ENCODE results near the gene GPSM1. TPM values are rescaled to one million over a fixed set of nuclear protein-coding genes. Genes with fewer than 3 reads are reported as not detected.

Gene GPSM1
- total RNA-seq, 1 donor: 39.1 TPM

DNA sequence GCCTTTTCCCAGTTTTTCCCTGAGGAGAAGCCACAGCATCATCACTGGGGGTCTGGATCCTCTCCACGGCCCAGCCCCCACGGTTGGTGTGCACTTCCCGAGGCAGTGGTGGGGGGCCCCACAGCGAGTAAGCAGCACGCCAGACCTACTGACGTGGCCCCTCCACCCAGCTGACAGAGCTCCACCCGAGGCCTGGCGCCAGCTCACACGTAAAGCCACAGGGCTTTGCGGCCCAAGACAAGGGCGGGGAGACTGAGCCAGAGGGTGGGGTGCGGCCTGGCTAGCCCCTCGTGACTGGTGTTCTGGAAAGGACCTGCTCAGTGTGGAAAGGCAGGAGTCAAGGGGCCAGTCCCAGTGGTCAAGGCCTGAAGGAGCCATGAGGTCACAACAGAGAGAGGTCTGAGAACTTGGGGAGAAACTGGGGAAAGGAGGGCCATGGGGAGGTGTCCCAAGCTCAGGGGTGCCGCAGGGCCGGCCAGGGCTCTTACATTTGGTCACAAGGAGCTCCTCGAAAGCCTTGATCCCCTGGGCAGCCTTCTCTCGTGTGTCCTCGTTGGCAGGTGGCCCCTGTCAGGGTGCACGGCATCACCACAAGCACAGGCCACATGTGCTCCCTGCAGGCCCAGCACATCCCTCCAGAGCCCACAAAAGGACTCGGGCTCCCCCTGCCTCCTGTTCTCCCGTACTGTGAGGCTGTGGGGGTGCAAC, 67.1 kb downstream of the GPSM1 start:
- no peak overlapping the region for H3K4me3 ChIP-seq (ENCODE audit: insufficient read depth, low read length)
- H2AFZ ChIP-seq (ENCODE audit: low read length): no peak overlapping the region
- H3K36me3 ChIP-seq (ENCODE audit: insufficient read depth, low read length): peaks cover 69% of the 10 kb centered on the region
- DNase-seq (ENCODE audit: insufficient read length, low spot score, missing footprints): no peak
- no peaks in the 10 kb centered on the region for H3K27me3 ChIP-seq (ENCODE audit: insufficient read depth, low read length)
- no peak overlapping the region for H3K4me2 ChIP-seq (ENCODE audit: insufficient read depth, low read length)
- H3K4me1 ChIP-seq (ENCODE audit: insufficient read depth, low read length): peaks cover 7% of the 10 kb centered on the region
- TF ChIP-seq, protein P1, sequence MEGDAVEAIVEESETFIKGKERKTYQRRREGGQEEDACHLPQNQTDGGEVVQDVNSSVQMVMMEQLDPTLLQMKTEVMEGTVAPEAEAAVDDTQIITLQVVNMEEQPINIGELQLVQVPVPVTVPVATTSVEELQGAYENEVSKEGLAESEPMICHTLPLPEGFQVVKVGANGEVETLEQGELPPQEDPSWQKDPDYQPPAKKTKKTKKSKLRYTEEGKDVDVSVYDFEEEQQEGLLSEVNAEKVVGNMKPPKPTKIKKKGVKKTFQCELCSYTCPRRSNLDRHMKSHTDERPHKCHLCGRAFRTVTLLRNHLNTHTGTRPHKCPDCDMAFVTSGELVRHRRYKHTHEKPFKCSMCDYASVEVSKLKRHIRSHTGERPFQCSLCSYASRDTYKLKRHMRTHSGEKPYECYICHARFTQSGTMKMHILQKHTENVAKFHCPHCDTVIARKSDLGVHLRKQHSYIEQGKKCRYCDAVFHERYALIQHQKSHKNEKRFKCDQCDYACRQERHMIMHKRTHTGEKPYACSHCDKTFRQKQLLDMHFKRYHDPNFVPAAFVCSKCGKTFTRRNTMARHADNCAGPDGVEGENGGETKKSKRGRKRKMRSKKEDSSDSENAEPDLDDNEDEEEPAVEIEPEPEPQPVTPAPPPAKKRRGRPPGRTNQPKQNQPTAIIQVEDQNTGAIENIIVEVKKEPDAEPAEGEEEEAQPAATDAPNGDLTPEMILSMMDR (IDR thresholded peaks at IDR 0.05; ENCODE audit: extremely low read depth, low read depth, low read length): no peak
- no peaks in the 10 kb centered on the region for H3K9me3 ChIP-seq (ENCODE audit: low read depth, low read length)
- H3K79me2 ChIP-seq (ENCODE audit: insufficient read depth, low read length): peaks cover 28% of the 10 kb centered on the region
- no peak overlapping the region for H3K27ac ChIP-seq (ENCODE audit: low read depth, low read length)
- H4K20me1 ChIP-seq (ENCODE audit: insufficient read depth, low read length): peaks cover 20% of the 10 kb centered on the region

DNA sequence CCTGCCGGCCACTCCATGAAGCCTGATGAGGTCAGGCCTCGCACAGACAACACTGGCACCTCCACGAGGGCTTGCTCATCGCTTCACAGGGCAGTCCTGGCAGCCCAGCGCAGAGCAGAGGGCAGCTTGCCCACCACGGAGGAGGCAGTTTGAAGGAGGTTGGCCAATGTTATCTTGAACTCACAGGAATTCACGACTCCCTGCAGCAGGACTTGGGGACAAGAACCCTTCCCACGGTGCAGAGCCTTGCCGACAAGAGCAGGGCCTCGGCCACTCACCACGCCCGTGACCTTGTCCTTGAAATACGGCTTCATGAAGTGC, 67.6 kb downstream of the GPSM1 start:
- peaks cover 7% of the 10 kb centered on the region for H3K4me1 ChIP-seq (ENCODE audit: insufficient read depth, low read length)
- no peaks in the 10 kb centered on the region for H3K9me3 ChIP-seq (ENCODE audit: low read depth, low read length)
- TF ChIP-seq, protein P1 (IDR thresholded peaks at IDR 0.05; ENCODE audit: extremely low read depth, low read depth, low read length): no peak
- H2AFZ ChIP-seq (ENCODE audit: low read length): no peak overlapping the region
- H3K36me3 ChIP-seq (ENCODE audit: insufficient read depth, low read length): peaks cover 66% of the 10 kb centered on the region
- peaks cover 33% of the 10 kb centered on the region for H3K79me2 ChIP-seq (ENCODE audit: insufficient read depth, low read length)
- H3K4me3 ChIP-seq (ENCODE audit: insufficient read depth, low read length): no peak overlapping the region
- peaks cover 21% of the 10 kb centered on the region for H4K20me1 ChIP-seq (ENCODE audit: insufficient read depth, low read length)
- no peak for DNase-seq (ENCODE audit: insufficient read length, low spot score, missing footprints)
- no peak overlapping the region for H3K27ac ChIP-seq (ENCODE audit: low read depth, low read length)
- H3K4me2 ChIP-seq (ENCODE audit: insufficient read depth, low read length): no peak overlapping the region
- H3K27me3 ChIP-seq (ENCODE audit: insufficient read depth, low read length): no peaks in the 10 kb centered on the region

DNA sequence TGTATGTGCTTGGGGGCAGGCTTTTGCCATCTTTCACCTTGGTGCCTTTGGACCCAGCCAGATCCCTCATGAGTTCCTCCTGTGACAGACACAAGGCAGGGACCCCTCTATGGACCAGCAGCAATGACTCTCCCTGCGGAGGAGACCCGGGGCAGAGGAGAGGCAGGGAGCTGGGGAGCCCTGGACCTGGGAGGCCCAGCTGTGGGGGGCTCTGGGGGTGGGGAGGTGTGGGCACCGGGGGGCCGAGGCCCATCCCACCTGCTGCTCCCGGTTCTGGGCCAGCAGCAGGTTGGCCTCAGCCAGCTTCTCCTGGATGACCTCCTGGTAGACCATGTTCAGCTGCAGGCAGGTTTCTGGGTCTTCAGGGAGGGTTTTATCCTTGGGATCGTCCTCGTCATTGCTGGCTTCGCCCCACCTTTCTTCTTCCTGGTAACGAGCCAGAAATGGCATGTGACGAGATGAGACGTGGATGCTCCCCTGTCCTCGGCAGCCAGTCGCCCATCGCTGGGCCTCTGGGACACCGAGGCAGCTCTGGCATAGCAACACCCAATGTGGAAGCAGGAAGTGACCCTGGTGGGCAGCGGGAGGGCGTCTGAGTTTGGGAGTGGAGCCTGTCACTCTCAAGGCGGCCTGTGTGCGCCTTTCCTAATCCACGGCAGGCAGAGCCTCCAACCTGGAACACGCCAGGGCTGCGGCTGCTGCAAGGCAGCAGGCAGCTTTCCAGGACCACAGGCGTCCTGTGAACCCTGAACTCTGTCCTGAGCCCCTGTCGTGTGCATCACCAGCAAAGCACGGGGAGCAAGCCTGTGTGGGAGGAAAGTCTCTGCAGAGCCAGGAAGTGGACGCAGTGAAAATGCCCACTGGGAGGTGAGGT, 68.2 kb downstream of the GPSM1 start:
- Histone ChIP-seq H3K4me3 (ENCODE audit: insufficient read depth, low read length) (no peak overlapping the region), H2AFZ (ENCODE audit: low read length) (no peak overlapping the region), H3K4me1 (ENCODE audit: insufficient read depth, low read length) (peaks cover 12% of the 10 kb centered on the region), H3K36me3 (ENCODE audit: insufficient read depth, low read length) (peaks cover 63% of the 10 kb centered on the region), H3K9me3 (ENCODE audit: low read depth, low read length) (no peaks in the 10 kb centered on the region), H3K4me2 (ENCODE audit: insufficient read depth, low read length) (no peak overlapping the region), H3K27me3 (ENCODE audit: insufficient read depth, low read length) (no peaks in the 10 kb centered on the region), H3K79me2 (ENCODE audit: insufficient read depth, low read length) (peaks cover 33% of the 10 kb centered on the region), H4K20me1 (ENCODE audit: insufficient read depth, low read length) (peaks cover 21% of the 10 kb centered on the region), H3K27ac (ENCODE audit: low read depth, low read length) (no peak overlapping the region)
- TF ChIP-seq, protein P1 (IDR thresholded peaks at IDR 0.05; ENCODE audit: extremely low read depth, low read depth, low read length): no peak
- no peak for DNase-seq (ENCODE audit: insufficient read length, low spot score, missing footprints)

DNA sequence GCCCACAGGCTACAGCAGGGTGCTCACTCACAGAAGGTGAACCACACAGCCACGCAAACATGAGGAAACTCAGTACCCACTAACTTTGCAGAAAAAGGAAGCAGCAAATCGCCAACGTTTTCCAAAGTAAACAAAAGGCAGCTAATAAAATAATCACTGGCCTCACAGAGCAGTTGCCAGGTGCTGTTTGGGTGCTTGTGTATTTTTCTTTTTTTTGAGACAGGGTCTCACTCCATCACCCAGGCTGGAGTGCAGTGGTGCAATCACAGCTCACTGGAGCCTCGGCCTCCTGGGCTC, 68.8 kb downstream of the GPSM1 start:
- TF ChIP-seq, protein P1 (IDR thresholded peaks at IDR 0.05; ENCODE audit: extremely low read depth, low read depth, low read length): no peak
- Histone ChIP-seq H3K9me3 (ENCODE audit: low read depth, low read length) (no peaks in the 10 kb centered on the region), H3K4me2 (ENCODE audit: insufficient read depth, low read length) (no peak overlapping the region), H3K27me3 (ENCODE audit: insufficient read depth, low read length) (no peaks in the 10 kb centered on the region), H3K79me2 (ENCODE audit: insufficient read depth, low read length) (peaks cover 33% of the 10 kb centered on the region), H4K20me1 (ENCODE audit: insufficient read depth, low read length) (peaks cover 21% of the 10 kb centered on the region), H3K36me3 (ENCODE audit: insufficient read depth, low read length) (peaks cover 59% of the 10 kb centered on the region), H3K4me1 (ENCODE audit: insufficient read depth, low read length) (peaks cover 14% of the 10 kb centered on the region), H3K4me3 (ENCODE audit: insufficient read depth, low read length) (no peak overlapping the region), H2AFZ (ENCODE audit: low read length) (no peak overlapping the region), H3K27ac (ENCODE audit: low read depth, low read length) (no peak overlapping the region)
- DNase-seq (ENCODE audit: insufficient read length, low spot score, missing footprints): no peak
